Endometrium (tissue), 2 donors: ENCODE measurements around the gene PPP1R12B.
"Not testable (repeated sequence)": the region's sequence is repeated elsewhere in the genome, so short reads cannot be mapped to it uniquely, and the experiment has no call there.

Experiments used
- FAIRE-seq: peaks from 2 replicates; lab custom pipeline; 2012; peaks lifted over from hg19 to GRCh38; lab: Jason Lieb, UNC
- donor health status: control.
- donor health status: control.

Gene PPP1R12B

GRCh38 chr1:202584707-202585589 lies 236.4 kb downstream of the PPP1R12B start:
- no peak for FAIRE-seq

GRCh38 chr1:202585590-202585933 lies 237.1 kb downstream of the PPP1R12B start:
- FAIRE-seq = no peak

- no peak for FAIRE-seq
These were observed 237.7 kb downstream of the PPP1R12B start for GRCh38 chr1:202586018-202586821.

GRCh38 chr1:202586871-202587270 lies 238.4 kb downstream of the PPP1R12B start:
- no peak for FAIRE-seq

- FAIRE-seq = no peak
These were observed 239.5 kb downstream of the PPP1R12B start for GRCh38 chr1:202587859-202588485.

GRCh38 chr1:202588503-202589189 lies 240.1 kb downstream of the PPP1R12B start:
- no peak for FAIRE-seq

- FAIRE-seq = no peak
These were observed 240.9 kb downstream of the PPP1R12B start for GRCh38 chr1:202589190-202589930.

- no peak for FAIRE-seq
These were observed 241.6 kb downstream of the PPP1R12B start for GRCh38 chr1:202590126-202590525.

- FAIRE-seq = no peak
These were observed 242.5 kb downstream of the PPP1R12B start for GRCh38 chr1:202590975-202591411.

- FAIRE-seq = no peak
These were observed 243.0 kb downstream of the PPP1R12B start for GRCh38 chr1:202591515-202591914.

GRCh38 chr1:202592146-202592545 lies 243.6 kb downstream of the PPP1R12B start:
- FAIRE-seq = no peak

GRCh38 chr1:202593845-202594244 lies 245.3 kb downstream of the PPP1R12B start:
- no peak for FAIRE-seq

- no peak for FAIRE-seq
These were observed 248.1 kb downstream of the PPP1R12B start for GRCh38 chr1:202596638-202597037.

GRCh38 chr1:202597090-202597761 lies 248.7 kb downstream of the PPP1R12B start:
- FAIRE-seq = no peak

GRCh38 chr1:202599669-202600431 lies 251.4 kb downstream of the PPP1R12B start:
- FAIRE-seq = no peak

- FAIRE-seq = no peak
These were observed 252.0 kb downstream of the PPP1R12B start for GRCh38 chr1:202600432-202601041.

- no peak for FAIRE-seq
These were observed 254.9 kb downstream of the PPP1R12B start for GRCh38 chr1:202603435-202603834.

GRCh38 chr1:202605515-202605914 lies 257.0 kb downstream of the PPP1R12B start:
- no peak for FAIRE-seq

- not testable (repeated sequence) for FAIRE-seq
These were observed 263.5 kb downstream of the PPP1R12B start for GRCh38 chr1:202612036-202612435.

GRCh38 chr1:202613571-202613970 lies 265.1 kb downstream of the PPP1R12B start:
- FAIRE-seq = no peak
